ENCODE measurements around the gene NLRP13.

NLRP13 gene

DNA sequence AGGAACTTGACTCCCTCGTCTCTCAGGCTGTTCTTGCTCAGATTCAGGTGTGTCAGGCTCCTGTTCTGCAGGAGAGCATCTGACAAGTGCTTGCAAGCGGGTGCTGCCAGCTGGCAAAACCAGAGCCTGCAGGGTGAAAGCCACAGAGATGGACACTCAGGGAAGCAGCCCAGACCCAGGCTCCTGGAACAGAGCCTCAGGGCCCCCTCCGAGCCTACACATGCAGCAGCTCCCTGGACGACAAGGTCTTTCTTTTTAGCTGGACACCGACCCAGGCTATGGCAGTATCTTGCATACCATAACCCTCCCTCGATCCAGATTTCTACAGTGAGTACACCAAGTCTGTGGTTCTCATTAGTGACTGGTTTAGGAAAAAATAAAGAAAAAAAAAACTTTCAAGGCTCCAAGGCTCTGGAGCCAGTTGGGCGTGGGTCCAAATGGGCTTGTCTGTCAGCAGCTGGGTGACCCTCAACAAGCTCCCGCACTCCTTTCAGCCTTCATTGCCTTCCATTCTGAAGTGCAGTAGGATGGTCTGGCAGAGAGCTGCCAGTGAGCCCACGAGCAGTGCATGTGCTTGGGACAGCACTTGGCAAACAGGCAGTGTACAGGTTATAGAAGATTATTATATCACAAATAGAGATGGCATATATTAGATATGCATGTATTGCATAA, 29.9 kb downstream of the NLRP13 start:
- no peak for DNase-seq

DNA sequence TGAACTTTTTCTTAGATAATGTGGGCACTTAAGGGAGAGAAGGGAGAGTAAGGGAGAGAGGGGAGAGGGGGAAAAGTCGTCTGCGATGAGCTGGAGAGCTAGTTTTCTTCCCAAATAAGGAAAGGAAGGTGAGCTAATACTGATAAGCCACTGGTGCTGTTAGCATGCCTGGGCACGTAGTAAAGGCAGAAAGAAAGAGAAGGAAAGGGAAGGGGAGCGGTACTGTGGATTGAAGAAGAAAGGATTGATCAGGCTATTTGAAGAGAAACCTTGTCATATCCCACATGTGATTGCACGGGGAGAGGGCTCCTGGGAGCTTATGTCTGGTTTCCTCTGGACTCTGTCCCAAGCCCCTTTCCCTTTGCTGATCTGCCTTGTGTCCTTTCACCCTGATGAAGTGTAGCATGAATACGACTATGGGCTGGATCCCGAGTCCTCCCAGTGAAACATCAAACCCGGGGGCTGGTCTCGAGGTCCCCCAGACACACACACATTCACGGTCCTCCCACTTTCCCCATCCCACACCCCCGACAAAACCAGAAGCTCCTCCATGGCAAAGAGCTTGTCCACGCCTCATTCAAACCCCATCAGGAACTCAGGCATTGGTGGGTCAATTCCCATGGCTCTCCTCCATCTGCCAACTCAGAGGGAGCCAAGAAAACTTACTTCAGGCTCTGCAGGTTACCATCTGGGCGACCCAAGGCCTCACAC, 30.6 kb downstream of the NLRP13 start:
- DNase-seq: no peak

DNA sequence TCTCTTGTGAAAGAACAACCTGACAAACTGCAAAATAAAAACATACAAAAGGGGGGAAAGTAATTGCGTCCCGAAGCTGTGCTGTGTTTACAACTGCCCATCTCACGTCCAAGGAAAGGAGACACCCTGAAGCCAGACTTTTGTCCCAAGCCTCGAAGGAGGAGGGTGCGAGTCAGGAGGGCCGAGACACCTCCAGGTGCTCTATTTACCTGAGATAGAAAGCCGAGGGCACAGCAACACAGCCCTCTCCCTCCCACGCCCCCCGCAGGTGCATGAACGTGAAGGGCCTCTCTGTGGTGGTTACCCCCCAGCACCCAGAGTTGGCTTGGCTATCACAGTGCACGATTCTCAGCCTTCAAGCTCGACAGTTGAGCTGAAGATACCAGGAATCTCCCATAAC, 33.2 kb downstream of the NLRP13 start:
- no peak for DNase-seq

DNA sequence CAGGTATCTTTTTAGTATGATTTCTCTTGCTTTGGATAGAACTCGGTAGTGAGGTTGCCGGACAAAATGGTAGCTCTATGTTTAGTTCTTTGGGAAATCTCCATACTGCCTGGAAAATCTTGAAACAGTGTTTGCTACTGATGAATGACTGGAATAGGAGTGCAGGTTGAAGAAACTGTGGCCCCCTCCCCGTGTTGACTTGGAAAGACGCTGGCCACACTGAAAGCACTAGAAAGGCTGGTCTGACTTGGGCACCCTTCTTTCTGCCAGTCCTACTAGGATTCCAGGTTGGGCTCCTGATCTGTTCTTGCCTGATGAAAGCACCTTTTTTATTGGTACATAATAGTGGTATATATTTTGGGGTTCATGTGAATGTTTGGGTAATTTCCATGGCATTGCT, 49.5 kb downstream of the NLRP13 start:
- DNase-seq: no peak

DNA sequence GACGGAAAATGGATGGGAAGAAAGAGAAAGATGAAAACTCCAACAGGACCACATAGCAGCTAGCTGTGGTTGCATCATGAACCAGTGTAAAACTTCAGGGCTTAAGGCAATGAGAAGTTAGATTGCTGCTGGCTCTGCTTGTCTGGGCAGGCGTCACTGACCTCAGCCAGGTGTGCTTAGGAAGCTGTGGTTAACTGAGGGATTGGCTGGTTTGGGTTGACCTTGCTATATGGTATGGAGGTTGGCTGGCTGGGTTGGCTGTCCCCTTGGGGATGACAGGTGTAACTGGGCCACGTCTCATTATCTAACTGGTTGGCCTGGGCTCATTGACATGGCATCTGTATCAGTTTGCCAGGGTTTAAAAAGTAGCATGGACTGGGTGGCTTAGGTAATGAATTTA, 54.9 kb downstream of the NLRP13 start:
- no peak for DNase-seq

DNA sequence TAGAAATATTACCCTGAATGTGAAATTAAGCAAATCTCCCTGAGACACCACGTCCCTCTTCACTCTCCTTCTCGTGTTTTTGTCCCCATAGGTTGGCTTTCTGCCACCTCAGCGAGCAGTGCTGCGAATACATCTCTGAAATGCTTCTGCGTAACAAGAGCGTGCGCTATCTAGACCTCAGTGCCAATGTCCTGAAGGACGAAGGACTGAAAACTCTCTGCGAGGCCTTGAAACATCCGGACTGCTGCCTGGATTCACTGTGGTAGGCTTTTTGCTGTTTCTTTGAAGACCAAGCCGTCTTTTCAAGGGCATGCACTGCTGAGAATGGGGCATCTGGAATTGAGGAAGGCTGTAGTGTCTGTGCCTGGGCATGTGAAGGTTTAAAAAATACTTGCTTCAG, 61.4 kb downstream of the NLRP13 start:
- no peak for DNase-seq

DNA sequence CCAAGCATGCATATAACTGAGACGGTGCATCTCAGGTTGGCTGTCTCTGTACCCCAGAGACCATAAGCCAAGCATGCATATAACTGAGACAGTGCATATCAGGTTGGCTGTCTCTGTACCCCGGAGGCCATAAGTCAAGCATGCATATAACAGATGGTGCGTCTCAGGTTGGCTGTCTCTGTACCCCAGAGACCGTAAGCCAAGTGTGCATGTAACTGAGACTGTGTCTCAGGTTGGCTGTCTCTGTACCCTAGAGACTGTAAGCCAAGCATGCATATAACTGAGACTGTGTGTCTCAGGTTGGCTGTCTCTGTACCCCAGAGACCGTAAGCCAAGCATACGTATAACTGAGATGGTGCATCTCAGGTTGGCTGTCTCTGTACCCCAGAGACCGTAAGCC, 65.0 kb downstream of the NLRP13 start:
- no peak for DNase-seq

DNA sequence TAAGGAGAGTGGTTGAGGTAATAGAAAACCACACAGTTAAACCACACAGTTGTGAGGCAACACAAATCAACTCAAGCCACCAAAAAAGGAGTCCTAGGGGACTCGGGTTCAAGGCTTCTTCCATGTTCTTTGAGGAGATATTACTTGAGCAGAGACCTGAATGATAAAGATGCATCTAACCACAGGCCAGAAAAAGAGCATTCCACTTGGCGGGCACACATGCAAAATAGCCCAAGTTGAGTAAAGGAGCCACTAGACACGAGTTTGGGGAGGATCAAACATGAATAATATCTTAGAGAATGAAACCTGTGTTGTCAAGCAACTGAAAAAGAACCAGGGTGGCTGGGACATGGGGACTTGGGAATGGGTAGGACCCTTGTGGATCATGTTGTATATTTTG, 65.6 kb downstream of the NLRP13 start:
- DNase-seq: no peak

DNA sequence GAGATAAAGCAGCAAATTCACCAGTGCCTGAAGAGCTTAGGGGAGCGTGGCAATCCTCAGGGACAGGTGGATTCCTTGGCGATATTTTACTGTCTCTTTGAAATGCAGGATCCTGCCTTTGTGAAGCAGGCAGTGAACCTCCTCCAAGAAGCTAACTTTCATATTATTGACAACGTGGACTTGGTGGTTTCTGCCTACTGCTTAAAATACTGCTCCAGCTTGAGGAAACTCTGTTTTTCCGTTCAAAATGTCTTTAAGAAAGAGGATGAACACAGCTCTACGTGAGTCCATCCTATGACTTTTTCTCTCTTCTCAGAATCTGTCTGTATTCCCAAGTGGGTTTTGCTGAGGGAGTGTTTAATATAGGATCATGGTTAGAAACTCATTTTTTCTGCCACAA, 73.2 kb downstream of the NLRP13 start:
- no peak for DNase-seq

DNA sequence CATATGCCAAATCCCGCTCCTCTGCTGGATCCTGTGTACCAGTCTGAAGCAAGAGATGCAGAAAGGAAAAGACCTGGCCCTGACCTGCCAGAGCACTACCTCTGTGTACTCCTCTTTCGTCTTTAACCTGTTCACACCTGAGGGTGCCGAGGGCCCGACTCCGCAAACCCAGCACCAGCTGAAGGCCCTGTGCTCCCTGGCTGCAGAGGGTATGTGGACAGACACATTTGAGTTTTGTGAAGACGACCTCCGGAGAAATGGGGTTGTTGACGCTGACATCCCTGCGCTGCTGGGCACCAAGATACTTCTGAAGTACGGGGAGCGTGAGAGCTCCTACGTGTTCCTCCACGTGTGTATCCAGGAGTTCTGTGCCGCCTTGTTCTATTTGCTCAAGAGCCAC, 73.7 kb downstream of the NLRP13 start:
- DNase-seq: no peak

DNA sequence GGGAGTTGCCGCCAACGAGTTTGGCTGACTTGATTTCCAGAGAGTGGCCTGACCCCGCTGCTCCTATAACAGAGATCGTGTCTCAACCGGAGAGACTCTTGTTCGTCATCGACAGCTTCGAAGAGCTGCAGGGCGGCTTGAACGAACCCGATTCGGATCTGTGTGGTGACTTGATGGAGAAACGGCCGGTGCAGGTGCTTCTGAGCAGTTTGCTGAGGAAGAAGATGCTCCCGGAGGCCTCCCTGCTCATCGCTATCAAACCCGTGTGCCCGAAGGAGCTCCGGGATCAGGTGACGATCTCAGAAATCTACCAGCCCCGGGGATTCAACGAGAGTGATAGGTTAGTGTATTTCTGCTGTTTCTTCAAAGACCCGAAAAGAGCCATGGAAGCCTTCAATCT, 74.2 kb downstream of the NLRP13 start:
- DNase-seq: no peak

DNA sequence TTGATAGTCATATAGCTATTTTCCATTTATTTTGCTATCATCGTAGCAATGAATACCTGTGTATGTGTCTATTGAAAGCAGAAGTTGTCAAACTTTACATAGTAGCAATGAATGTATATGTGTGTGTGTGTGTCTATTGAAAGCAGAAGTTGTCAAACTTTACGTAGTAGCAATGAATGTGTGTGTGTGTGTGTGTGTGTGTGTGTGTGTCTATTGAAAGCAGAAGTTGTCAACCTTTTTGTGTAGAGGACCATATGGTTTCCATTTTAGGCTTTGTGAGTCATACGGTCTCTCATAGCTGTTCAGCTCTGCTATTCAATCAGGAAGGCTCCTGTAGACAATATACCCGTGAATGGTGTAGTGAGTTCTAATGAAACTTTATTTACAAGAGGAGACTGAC, 75.0 kb downstream of the NLRP13 start:
- DNase-seq: no peak

DNA sequence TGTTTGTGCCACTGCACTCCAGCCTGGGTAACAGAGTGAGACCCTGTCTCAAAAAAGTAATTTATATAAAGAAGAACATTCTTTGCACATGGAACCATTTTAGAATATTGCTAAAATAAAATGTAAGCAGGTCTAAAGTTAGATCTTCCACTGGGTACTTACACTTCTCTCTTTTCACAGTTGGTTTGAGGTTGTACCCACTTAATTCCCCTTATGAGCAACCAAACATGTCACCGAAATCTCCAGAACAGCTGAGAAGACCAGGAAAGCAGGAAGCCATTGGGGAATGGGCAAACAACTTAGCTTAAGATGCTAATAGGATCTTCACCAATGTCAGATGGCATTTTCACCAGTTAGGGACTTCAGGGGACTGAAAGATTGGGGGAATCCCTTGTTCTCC, 77.0 kb downstream of the NLRP13 start:
- DNase-seq: no peak
